ENCODE measurements around the gene LHX1.

LHX1 gene

GRCh38 chr17:36971508-36971907, 34.2 kb downstream of the LHX1 start:
- no peak for DNase-seq
- peaks cover 56% of the 10 kb centered on the region for H3K36me3 ChIP-seq (ENCODE audit: insufficient read depth, low read length)
- no peaks in the 10 kb centered on the region for H3K9me3 ChIP-seq (ENCODE audit: insufficient read depth, low read length, severe bottlenecking)
- peaks cover 31% of the 10 kb centered on the region; the same call in 1 of the 2 replicates for H4K20me1 ChIP-seq (ENCODE audit: insufficient read depth, low read length)
- no peak overlapping the region for H3K9ac ChIP-seq (ENCODE audit: low read depth, low read length)
- H3K79me2 ChIP-seq (ENCODE audit: insufficient read depth, low read length): peaks cover 96% of the 10 kb centered on the region
- H3K4me3 ChIP-seq (ENCODE audit: low read depth in 1 of 2, low read length in 2 of 2): no peak overlapping the region
- no peak overlapping the region for H2AFZ ChIP-seq (ENCODE audit: low read depth, low read length)
- no peak for TF ChIP-seq EZH2 (IDR thresholded peaks at IDR 0.05; ENCODE audit: borderline replicate concordance, low read depth, low read length, severe bottlenecking)
- H3K4me2 ChIP-seq (ENCODE audit: insufficient read depth, low read length): no peak overlapping the region
- no peaks in the 10 kb centered on the region for H3K27me3 ChIP-seq (ENCODE audit: insufficient read depth, low read length, poor library complexity)
- no peaks in the 10 kb centered on the region for H3K4me1 ChIP-seq (ENCODE audit: insufficient read depth, low read length)
- H3K27ac ChIP-seq (ENCODE audit: low read length): no peak overlapping the region
- no peak for ATAC-seq (ENCODE audit: insufficient read depth, low read depth)

- Histone ChIP-seq H3K27ac (ENCODE audit: low read length) (no peak overlapping the region), H3K27me3 (ENCODE audit: insufficient read depth, low read length, poor library complexity) (no peaks in the 10 kb centered on the region), H3K4me1 (ENCODE audit: insufficient read depth, low read length) (no peaks in the 10 kb centered on the region), H3K4me3 (ENCODE audit: low read depth in 1 of 2, low read length in 2 of 2) (no peak overlapping the region), H2AFZ (ENCODE audit: low read depth, low read length) (no peak overlapping the region), H3K9me3 (ENCODE audit: insufficient read depth, low read length, severe bottlenecking) (no peaks in the 10 kb centered on the region), H3K4me2 (ENCODE audit: insufficient read depth, low read length) (no peak overlapping the region), H3K36me3 (ENCODE audit: insufficient read depth, low read length) (peaks cover 49% of the 10 kb centered on the region), H4K20me1 (ENCODE audit: insufficient read depth, low read length) (peaks cover 34% of the 10 kb centered on the region; the same call in 1 of the 2 replicates), H3K79me2 (ENCODE audit: insufficient read depth, low read length) (peaks cover 94% of the 10 kb centered on the region), H3K9ac (ENCODE audit: low read depth, low read length) (no peak overlapping the region)
- ATAC-seq (ENCODE audit: insufficient read depth, low read depth) (no peak), DNase-seq (no peak)
- TF ChIP-seq CTCF (IDR thresholded peaks at IDR 0.05; ENCODE audit: borderline replicate concordance, extremely low read depth, low read length, poor library complexity, severe bottlenecking) (no peak), EZH2 (IDR thresholded peaks at IDR 0.05; ENCODE audit: borderline replicate concordance, low read depth, low read length, severe bottlenecking) (no peak)
These were observed 35.0 kb downstream of the LHX1 start for GRCh38 chr17:36972186-36972700.

- no peak overlapping the region for H3K9ac ChIP-seq (ENCODE audit: low read depth, low read length)
- DNase-seq: no peak
- peaks cover 93% of the 10 kb centered on the region for H3K79me2 ChIP-seq (ENCODE audit: insufficient read depth, low read length)
- peaks cover 46% of the 10 kb centered on the region for H3K36me3 ChIP-seq (ENCODE audit: insufficient read depth, low read length)
- H3K4me2 ChIP-seq (ENCODE audit: insufficient read depth, low read length): no peak overlapping the region
- H4K20me1 ChIP-seq (ENCODE audit: insufficient read depth, low read length): peaks cover 32% of the 10 kb centered on the region; the same call in 1 of the 2 replicates
- no peak overlapping the region for H2AFZ ChIP-seq (ENCODE audit: low read depth, low read length)
- no peak for ATAC-seq (ENCODE audit: insufficient read depth, low read depth)
- no peak overlapping the region for H3K4me3 ChIP-seq (ENCODE audit: low read depth in 1 of 2, low read length in 2 of 2)
- H3K27ac ChIP-seq (ENCODE audit: low read length): no peak overlapping the region
- TF ChIP-seq CTCF (IDR thresholded peaks at IDR 0.05; ENCODE audit: borderline replicate concordance, extremely low read depth, low read length, poor library complexity, severe bottlenecking): no peak
- TF ChIP-seq EZH2 (IDR thresholded peaks at IDR 0.05; ENCODE audit: borderline replicate concordance, low read depth, low read length, severe bottlenecking): no peak
- H3K27me3 ChIP-seq (ENCODE audit: insufficient read depth, low read length, poor library complexity): no peaks in the 10 kb centered on the region
- H3K4me1 ChIP-seq (ENCODE audit: insufficient read depth, low read length): no peaks in the 10 kb centered on the region
- no peaks in the 10 kb centered on the region for H3K9me3 ChIP-seq (ENCODE audit: insufficient read depth, low read length, severe bottlenecking)
These were observed 35.6 kb downstream of the LHX1 start for GRCh38 chr17:36972905-36973304.

DNA sequence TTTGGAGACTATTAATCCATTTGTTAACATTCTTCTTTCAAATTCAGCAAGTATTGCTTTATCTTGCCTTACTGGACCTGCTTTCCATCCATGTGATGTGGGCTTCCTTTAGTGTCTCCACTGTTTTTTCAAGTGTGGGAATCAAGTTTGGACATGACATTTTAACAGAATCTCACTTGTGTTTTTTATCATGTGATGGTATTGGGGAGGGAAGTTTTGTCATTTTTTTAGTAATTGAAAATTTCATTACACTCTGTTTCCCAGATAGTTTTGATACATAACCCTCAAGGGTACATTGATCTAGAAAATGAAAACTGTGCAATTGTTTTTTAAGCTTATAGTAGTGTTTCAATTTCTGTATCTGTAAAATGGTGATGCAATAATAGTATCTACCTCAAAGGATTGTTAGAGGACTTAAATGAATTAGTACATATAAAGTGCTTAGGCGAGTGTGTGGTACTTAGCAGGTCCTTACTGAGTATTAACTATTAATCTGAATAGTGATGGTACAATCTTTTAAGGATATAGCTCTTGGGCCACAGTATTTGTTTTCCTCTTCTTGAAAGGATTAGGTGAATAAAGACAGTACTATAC, 38.7 kb downstream of the LHX1 start:
- peaks cover 19% of the 10 kb centered on the region; the same call in 1 of the 2 replicates for H3K36me3 ChIP-seq (ENCODE audit: insufficient read depth, low read length)
- no peaks in the 10 kb centered on the region for H3K4me1 ChIP-seq (ENCODE audit: insufficient read depth, low read length)
- no peak for TF ChIP-seq CTCF (IDR thresholded peaks at IDR 0.05; ENCODE audit: borderline replicate concordance, extremely low read depth, low read length, poor library complexity, severe bottlenecking)
- no peak for TF ChIP-seq EZH2 (IDR thresholded peaks at IDR 0.05; ENCODE audit: borderline replicate concordance, low read depth, low read length, severe bottlenecking)
- H3K27ac ChIP-seq (ENCODE audit: low read length): no peak overlapping the region
- no peak overlapping the region for H3K4me3 ChIP-seq (ENCODE audit: low read depth in 1 of 2, low read length in 2 of 2)
- H4K20me1 ChIP-seq (ENCODE audit: insufficient read depth, low read length): peaks cover 22% of the 10 kb centered on the region; the same call in 1 of the 2 replicates
- DNase-seq: no peak
- H3K27me3 ChIP-seq (ENCODE audit: insufficient read depth, low read length, poor library complexity): no peaks in the 10 kb centered on the region
- H3K79me2 ChIP-seq (ENCODE audit: insufficient read depth, low read length): peaks cover 94% of the 10 kb centered on the region
- no peaks in the 10 kb centered on the region for H3K9me3 ChIP-seq (ENCODE audit: insufficient read depth, low read length, severe bottlenecking)
- H2AFZ ChIP-seq (ENCODE audit: low read depth, low read length): no peak overlapping the region
- ATAC-seq (ENCODE audit: insufficient read depth, low read depth): no peak
- no peak overlapping the region for H3K9ac ChIP-seq (ENCODE audit: low read depth, low read length)
- H3K4me2 ChIP-seq (ENCODE audit: insufficient read depth, low read length): no peak overlapping the region

Measured in DND-41 (cell line).